HepG2 (cell line): ENCODE data around the gene ESR2. TPM values are rescaled to one million over a fixed set of nuclear protein-coding genes. Genes with fewer than 3 reads are reported as not detected.
A peak's percentile ranks its signal among the peaks of the same experiment; 100 is the strongest.

ENCODE experiments used
- FOSL1 ChIP-seq: sonication (generic); formaldehyde crosslinking; IDR thresholded peaks from 2 replicates; pipeline ENCODE4 v1.9.0; 2021; ENCODE audit warnings: missing genetic modification reagents, borderline replicate concordance
- FOXK2 ChIP-seq: fragments of 450-650 bp; IDR thresholded peaks from 2 replicates; pipeline ENCODE4 v1.6.1; 2016
- GABPB1 ChIP-seq: IDR thresholded peaks from 2 replicates; pipeline ENCODE4 v1.6.1; 2016; ENCODE audit warnings: mild to moderate bottlenecking, missing genetic modification reagents, moderate library complexity, missing compliant biosample characterization
- HNF4G ChIP-seq, 2 experiments: sonication (generic) in 1 of 2; formaldehyde crosslinking in 1 of 2; IDR thresholded peaks; 2 replicates each; pipeline versions ENCODE4 v1.4.0 to v1.6.1; 2011 to 2020; ENCODE audit warnings: borderline replicate concordance in 2 of 2, low read depth in 2 of 2, mild to moderate bottlenecking in 2 of 2, low read length in 1 of 2, missing genetic modification reagents in 1 of 2, moderate library complexity in 1 of 2
- KLF11 ChIP-seq: IDR thresholded peaks from 2 replicates; pipeline ENCODE4 v1.6.1; 2016; ENCODE audit warnings: missing compliant biosample characterization
- MAZ ChIP-seq, 2 experiments: sonication (generic) in 1 of 2; formaldehyde crosslinking in 1 of 2; IDR thresholded peaks; 2 replicates each; pipeline versions ENCODE4 v1.5.0 to v1.6.1; 2012 to 2020; ENCODE audit warnings: low read depth in 2 of 2, mild to moderate bottlenecking in 2 of 2, borderline replicate concordance in 1 of 2, improper control_type of control experiment in 1 of 2, low read length in 1 of 2, missing genetic modification reagents in 1 of 2, moderate library complexity in 1 of 2
- MIXL1 ChIP-seq: IDR thresholded peaks from 2 replicates; pipeline ENCODE4 v1.6.1; 2016
- MTF2 ChIP-seq: sonication (generic); formaldehyde crosslinking; IDR thresholded peaks from 2 replicates; pipeline ENCODE4 v1.5.0; 2020; ENCODE audit warnings: missing genetic modification reagents, borderline replicate concordance
- PAF1 ChIP-seq: IDR thresholded peaks from 2 replicates; pipeline ENCODE4 v1.6.1; 2016; ENCODE audit warnings: missing genetic modification reagents, missing compliant biosample characterization
- RBAK ChIP-seq: sonication (generic); formaldehyde crosslinking; IDR thresholded peaks from 2 replicates; pipeline ENCODE4 v1.5.1; 2020; ENCODE audit warnings: mild to moderate bottlenecking, missing genetic modification reagents
- SMAD1 ChIP-seq: sonication (generic); formaldehyde crosslinking; IDR thresholded peaks from 2 replicates; pipeline ENCODE4 v1.4.0; 2020; ENCODE audit warnings: missing genetic modification reagents, low read depth, mild to moderate bottlenecking, borderline replicate concordance
- SP140L ChIP-seq: sonication (generic); formaldehyde crosslinking; IDR thresholded peaks from 2 replicates; pipeline ENCODE4 v1.4.0; 2020; ENCODE audit warnings: missing genetic modification reagents, borderline replicate concordance
- SRF ChIP-seq: IDR thresholded peaks from 2 replicates; pipeline ENCODE4 v1.6.1; 2011; ENCODE audit warnings: mild to moderate bottlenecking, low read depth, low read length, moderate library complexity
- ZNF17 ChIP-seq: sonication (generic); formaldehyde crosslinking; IDR thresholded peaks from 2 replicates; pipeline ENCODE4 v1.5.0; 2020; ENCODE audit warnings: mild to moderate bottlenecking, missing genetic modification reagents
- ZNF207 ChIP-seq: fragments of 450-650 bp; IDR thresholded peaks from 2 replicates; pipeline ENCODE4 v1.6.1; 2016; ENCODE audit warnings: antibody characterized with exemption, borderline replicate concordance
- ZNF251 ChIP-seq: sonication (generic); formaldehyde crosslinking; IDR thresholded peaks from 2 replicates; pipeline ENCODE4 v1.9.0; 2021; ENCODE audit warnings: mild to moderate bottlenecking, missing genetic modification reagents
- ZNF768 ChIP-seq: sonication (generic); formaldehyde crosslinking; IDR thresholded peaks from 2 replicates; pipeline ENCODE4 v1.4.0; 2020; ENCODE audit warnings: missing genetic modification reagents
- polyA plus RNA-seq, 8 experiments: library from polyadenylated mRNA; depleted of rRNA in 3 of 8; stranded (reverse) in 7 of 8; unstranded in 1 of 8; fragments of >200 nt; fragmentation: Illumina TruSeq in 4 of 8; extraction: Trizol in 4 of 8; gene quantifications; 2 replicates each; pipeline versions ENCODE4 v1.2.1 to v1.2.3, GENCODE V29; 2011 to 2016; ENCODE audit warnings: low read depth in 4 of 8, missing spikeins in 1 of 8, mixed read lengths in 1 of 8; ENCODE audit not compliant: insufficient read depth in 1 of 8
- total RNA-seq, 5 experiments: library from RNA; depleted of rRNA; stranded (reverse); fragments of >200 nt; fragmentation: Illumina TruSeq; extraction: Trizol; gene quantifications; 2 replicates each; pipeline ENCODE4 v1.2.3, GENCODE V29; 2016; ENCODE audit warnings: low read depth in 1 of 5
- TF ChIP-seq, protein P1 (sequence below): sonication (generic); formaldehyde crosslinking; IDR thresholded peaks from 2 replicates; pipeline ENCODE4 v1.4.0; 2020; ENCODE audit warnings: missing genetic modification reagents
- TF ChIP-seq, protein P2 (sequence below): sonication (generic); formaldehyde crosslinking; IDR thresholded peaks from 2 replicates; pipeline ENCODE4 v1.4.0; 2020; ENCODE audit warnings: mild to moderate bottlenecking, missing genetic modification reagents
- TF ChIP-seq, protein P3 (sequence below): sonication (generic); formaldehyde crosslinking; IDR thresholded peaks from 2 replicates; pipeline ENCODE4 v1.9.0; 2021; ENCODE audit warnings: missing genetic modification reagents, borderline replicate concordance
- TF ChIP-seq, protein P4 (sequence below): IDR thresholded peaks from 2 replicates; pipeline ENCODE4 v1.6.1; 2016; ENCODE audit warnings: control low read depth

The ESR2 gene
- total and polyA plus RNA-seq, 2 of the 13 experiments (the other 11 are each of a cell fraction or from before 2014, with no cell fraction given), result 0.01 to 0.04 TPM

DNA sequence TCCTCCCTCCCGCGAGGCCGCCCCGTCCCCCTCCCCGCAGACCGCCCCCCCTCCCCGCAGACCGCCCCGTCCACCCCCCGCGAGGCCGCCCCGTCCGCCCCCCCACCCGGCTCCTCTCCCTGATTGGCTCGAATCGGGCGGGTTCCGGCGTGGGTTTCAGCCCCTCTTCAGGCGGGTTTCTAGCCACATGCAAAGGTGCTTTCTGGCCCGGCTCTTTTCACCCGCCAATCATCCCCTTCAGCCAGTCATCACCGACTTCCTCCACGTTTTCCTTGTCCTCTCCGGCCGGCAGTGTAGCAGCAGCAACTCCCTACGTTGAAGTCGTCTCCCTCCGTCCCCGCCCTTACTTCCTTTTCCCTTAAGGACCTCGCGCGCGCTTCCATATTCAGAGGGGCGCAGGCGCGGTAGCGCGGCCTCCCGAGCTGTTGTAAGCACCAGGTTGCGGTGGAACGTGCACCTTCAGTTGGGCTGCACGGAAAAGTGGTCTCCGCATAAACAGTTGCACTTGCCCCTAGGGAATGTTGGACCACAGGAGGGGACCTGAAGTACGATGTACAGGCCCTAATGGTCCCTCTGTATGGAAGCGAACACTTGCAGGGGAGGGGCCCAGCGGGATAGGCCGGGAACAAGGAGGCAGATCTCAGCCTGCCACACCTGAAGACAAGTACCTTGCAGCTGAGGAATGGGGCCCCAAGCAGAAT, 44.6 kb upstream of the ESR2 start (continued):
- TF ChIP-seq SP140L (CRISPR knock-in tag), result no peak
- no peak for TF ChIP-seq FOXK2
- no peak for TF ChIP-seq ZNF17 (CRISPR knock-in tag)
- TF ChIP-seq ZNF207, result no peak
- TF ChIP-seq KLF11 (CRISPR knock-in tag), result no peak
- peak; percentile 83 for TF ChIP-seq GABPB1 (CRISPR knock-in tag)
- TF ChIP-seq MTF2 (CRISPR knock-in tag), result no peak
- TF ChIP-seq HNF4G (IDR thresholded peaks at IDR 0.05; ENCODE audit: borderline replicate concordance, low read depth, low read length), result no peak
- no peak for TF ChIP-seq HNF4G (CRISPR knock-in tag; IDR thresholded peaks at IDR 0.05; ENCODE audit: borderline replicate concordance, low read depth)
- TF ChIP-seq, protein P1, sequence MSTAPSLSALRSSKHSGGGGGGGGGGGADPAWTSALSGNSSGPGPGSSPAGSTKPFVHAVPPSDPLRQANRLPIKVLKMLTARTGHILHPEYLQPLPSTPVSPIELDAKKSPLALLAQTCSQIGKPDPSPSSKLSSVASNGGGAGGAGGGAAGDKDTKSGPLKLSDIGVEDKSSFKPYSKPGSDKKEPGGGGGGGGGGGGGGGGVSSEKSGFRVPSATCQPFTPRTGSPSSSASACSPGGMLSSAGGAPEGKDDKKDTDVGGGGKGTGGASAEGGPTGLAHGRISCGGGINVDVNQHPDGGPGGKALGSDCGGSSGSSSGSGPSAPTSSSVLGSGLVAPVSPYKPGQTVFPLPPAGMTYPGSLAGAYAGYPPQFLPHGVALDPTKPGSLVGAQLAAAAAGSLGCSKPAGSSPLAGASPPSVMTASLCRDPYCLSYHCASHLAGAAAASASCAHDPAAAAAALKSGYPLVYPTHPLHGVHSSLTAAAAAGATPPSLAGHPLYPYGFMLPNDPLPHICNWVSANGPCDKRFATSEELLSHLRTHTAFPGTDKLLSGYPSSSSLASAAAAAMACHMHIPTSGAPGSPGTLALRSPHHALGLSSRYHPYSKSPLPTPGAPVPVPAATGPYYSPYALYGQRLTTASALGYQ (CRISPR knock-in tag), result no peak
- TF ChIP-seq, protein P2, sequence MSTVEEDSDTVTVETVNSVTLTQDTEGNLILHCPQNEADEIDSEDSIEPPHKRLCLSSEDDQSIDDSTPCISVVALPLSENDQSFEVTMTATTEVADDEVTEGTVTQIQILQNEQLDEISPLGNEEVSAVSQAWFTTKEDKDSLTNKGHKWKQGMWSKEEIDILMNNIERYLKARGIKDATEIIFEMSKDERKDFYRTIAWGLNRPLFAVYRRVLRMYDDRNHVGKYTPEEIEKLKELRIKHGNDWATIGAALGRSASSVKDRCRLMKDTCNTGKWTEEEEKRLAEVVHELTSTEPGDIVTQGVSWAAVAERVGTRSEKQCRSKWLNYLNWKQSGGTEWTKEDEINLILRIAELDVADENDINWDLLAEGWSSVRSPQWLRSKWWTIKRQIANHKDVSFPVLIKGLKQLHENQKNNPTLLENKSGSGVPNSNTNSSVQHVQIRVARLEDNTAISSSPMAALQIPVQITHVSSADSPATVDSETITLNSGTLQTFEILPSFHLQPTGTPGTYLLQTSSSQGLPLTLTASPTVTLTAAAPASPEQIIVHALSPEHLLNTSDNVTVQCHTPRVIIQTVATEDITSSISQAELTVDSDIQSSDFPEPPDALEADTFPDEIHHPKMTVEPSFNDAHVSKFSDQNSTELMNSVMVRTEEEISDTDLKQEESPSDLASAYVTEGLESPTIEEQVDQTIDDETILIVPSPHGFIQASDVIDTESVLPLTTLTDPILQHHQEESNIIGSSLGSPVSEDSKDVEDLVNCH (CRISPR knock-in tag), result no peak
- no peak for TF ChIP-seq RBAK (CRISPR knock-in tag)
- no peak for TF ChIP-seq PAF1 (CRISPR knock-in tag)
- no peak for TF ChIP-seq ZNF768 (CRISPR knock-in tag)
- no peak for TF ChIP-seq MIXL1 (CRISPR knock-in tag)
- no peak for TF ChIP-seq SMAD1
- TF ChIP-seq ZNF251 (CRISPR knock-in tag), result no peak
- TF ChIP-seq, protein P3, sequence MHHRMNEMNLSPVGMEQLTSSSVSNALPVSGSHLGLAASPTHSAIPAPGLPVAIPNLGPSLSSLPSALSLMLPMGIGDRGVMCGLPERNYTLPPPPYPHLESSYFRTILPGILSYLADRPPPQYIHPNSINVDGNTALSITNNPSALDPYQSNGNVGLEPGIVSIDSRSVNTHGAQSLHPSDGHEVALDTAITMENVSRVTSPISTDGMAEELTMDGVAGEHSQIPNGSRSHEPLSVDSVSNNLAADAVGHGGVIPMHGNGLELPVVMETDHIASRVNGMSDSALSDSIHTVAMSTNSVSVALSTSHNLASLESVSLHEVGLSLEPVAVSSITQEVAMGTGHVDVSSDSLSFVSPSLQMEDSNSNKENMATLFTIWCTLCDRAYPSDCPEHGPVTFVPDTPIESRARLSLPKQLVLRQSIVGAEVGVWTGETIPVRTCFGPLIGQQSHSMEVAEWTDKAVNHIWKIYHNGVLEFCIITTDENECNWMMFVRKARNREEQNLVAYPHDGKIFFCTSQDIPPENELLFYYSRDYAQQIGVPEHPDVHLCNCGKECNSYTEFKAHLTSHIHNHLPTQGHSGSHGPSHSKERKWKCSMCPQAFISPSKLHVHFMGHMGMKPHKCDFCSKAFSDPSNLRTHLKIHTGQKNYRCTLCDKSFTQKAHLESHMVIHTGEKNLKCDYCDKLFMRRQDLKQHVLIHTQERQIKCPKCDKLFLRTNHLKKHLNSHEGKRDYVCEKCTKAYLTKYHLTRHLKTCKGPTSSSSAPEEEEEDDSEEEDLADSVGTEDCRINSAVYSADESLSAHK (CRISPR knock-in tag), result no peak
- no peak for TF ChIP-seq FOSL1 (CRISPR knock-in tag)
- no peak for TF ChIP-seq MAZ (IDR thresholded peaks at IDR 0.05; ENCODE audit: borderline replicate concordance, low read depth, low read length)
- TF ChIP-seq MAZ (CRISPR knock-in tag; IDR thresholded peaks at IDR 0.05; ENCODE audit: low read depth), result 0 out of 2 replicates have a peak, but pooled peaks have one; percentile 30
- TF ChIP-seq, protein P4, sequence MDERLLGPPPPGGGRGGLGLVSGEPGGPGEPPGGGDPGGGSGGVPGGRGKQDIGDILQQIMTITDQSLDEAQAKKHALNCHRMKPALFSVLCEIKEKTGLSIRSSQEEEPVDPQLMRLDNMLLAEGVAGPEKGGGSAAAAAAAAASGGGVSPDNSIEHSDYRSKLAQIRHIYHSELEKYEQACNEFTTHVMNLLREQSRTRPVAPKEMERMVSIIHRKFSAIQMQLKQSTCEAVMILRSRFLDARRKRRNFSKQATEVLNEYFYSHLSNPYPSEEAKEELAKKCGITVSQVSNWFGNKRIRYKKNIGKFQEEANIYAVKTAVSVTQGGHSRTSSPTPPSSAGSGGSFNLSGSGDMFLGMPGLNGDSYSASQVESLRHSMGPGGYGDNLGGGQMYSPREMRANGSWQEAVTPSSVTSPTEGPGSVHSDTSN (CRISPR knock-in tag), result peak; percentile 86
- no peak for TF ChIP-seq SRF
